Loucy (cell line): ENCODE measurements around the gene TMC2.

Source experiments
- H2AFZ ChIP-seq: fragments of 200-600 bp; sonication (generic); 2 replicates; pipeline ENCODE4 v1.6.0; 2016; ENCODE audit warnings: antibody characterized with exemption, mild to moderate bottlenecking, low read length, moderate library complexity
- H3F3A ChIP-seq: fragments of 200-600 bp; 2 replicates; pipeline ENCODE4 v1.6.0; 2016; ENCODE audit warnings: antibody characterized with exemption, low read depth, mild to moderate bottlenecking
- H3K27me3 ChIP-seq: fragments of 200-600 bp; sonication (generic); 2 replicates; pipeline ENCODE4 v1.6.1; 2014; ENCODE audit warnings: low read length, mild to moderate bottlenecking; ENCODE audit not compliant: insufficient read depth, poor library complexity, severe bottlenecking
- H3K36me3 ChIP-seq: fragments of 200-600 bp; sonication (generic); 2 replicates; pipeline ENCODE4 v1.6.1; 2016; ENCODE audit warnings: low read length; ENCODE audit not compliant: insufficient read depth
- H3K4me1 ChIP-seq: fragments of 200-600 bp; sonication (generic); 2 replicates; pipeline ENCODE4 v1.5.1; 2014; ENCODE audit warnings: low read length, mild to moderate bottlenecking; ENCODE audit not compliant: insufficient read depth, poor library complexity, severe bottlenecking
- H3K4me2 ChIP-seq: fragments of 200-600 bp; sonication (generic); 2 replicates; pipeline ENCODE4 v1.6.0; 2014; ENCODE audit warnings: antibody characterized with exemption, low read length, low read depth, mild to moderate bottlenecking; ENCODE audit not compliant: poor library complexity, severe bottlenecking
- H3K4me3 ChIP-seq: fragments of 200-600 bp; sonication (generic); 2 replicates; pipeline ENCODE4 v1.5.1; 2014; ENCODE audit warnings: low read length, mild to moderate bottlenecking, mixed read lengths; ENCODE audit not compliant: poor library complexity, severe bottlenecking
- H3K79me2 ChIP-seq: fragments of 200-600 bp; sonication (generic); 2 replicates; pipeline ENCODE4 v1.6.1; 2014; ENCODE audit warnings: low read length; ENCODE audit not compliant: insufficient read depth
- H3K9ac ChIP-seq: fragments of 200-600 bp; sonication (generic); 2 replicates; pipeline ENCODE4 v1.6.0; 2014; ENCODE audit warnings: mild to moderate bottlenecking, low read depth, low read length, moderate library complexity; ENCODE audit not compliant: poor library complexity, severe bottlenecking
- H3K9me2 ChIP-seq: fragments of 200-600 bp; sonication (generic); replicated peaks from 2 replicates; pipeline ENCODE4 v1.6.1; 2016; ENCODE audit warnings: low read depth, low read length, mixed read lengths
- H3K9me3 ChIP-seq: fragments of 200-600 bp; sonication (generic); 2 replicates; pipeline ENCODE4 v1.6.1; 2014; ENCODE audit warnings: mild to moderate bottlenecking, antibody characterized with exemption, low read length, low read depth; ENCODE audit not compliant: insufficient read depth
- H4K20me1 ChIP-seq: fragments of 200-600 bp; sonication (generic); 2 replicates; pipeline ENCODE4 v1.6.0; 2014; ENCODE audit warnings: antibody characterized with exemption, low read length, mild to moderate bottlenecking; ENCODE audit not compliant: insufficient read depth, poor library complexity, severe bottlenecking
- CTCF ChIP-seq: fragments of 200-600 bp; sonication (generic); conservative IDR thresholded peaks from 2 replicates; pipeline ENCODE4 v1.5.1; 2014; ENCODE audit warnings: mild to moderate bottlenecking, antibody characterized with exemption, low read length
- EZH2phosphoT487 ChIP-seq: fragments of 200-600 bp; IDR thresholded peaks from 2 replicates; pipeline ENCODE4 v1.6.1; 2018; ENCODE audit warnings: antibody characterized with exemption, mild to moderate bottlenecking, moderate library complexity, borderline replicate concordance

Gene TMC2

GRCh38 chr20:2616634-2617033, 80.3 kb downstream of the TMC2 start:
- no peak overlapping the region for H3K4me2 ChIP-seq
- H2AFZ ChIP-seq = no peak overlapping the region
- H3K36me3 ChIP-seq = no peaks in the 10 kb centered on the region
- H3K27me3 ChIP-seq = no peaks in the 10 kb centered on the region
- TF ChIP-seq EZH2phosphoT487 (no peak), CTCF (no peak)
- H3F3A ChIP-seq = no peaks in the 10 kb centered on the region
- no peaks in the 10 kb centered on the region for H3K79me2 ChIP-seq
- no peaks in the 10 kb centered on the region for H3K4me1 ChIP-seq
- no peaks in the 10 kb centered on the region for H4K20me1 ChIP-seq
- H3K9me2 ChIP-seq = no peaks in the 10 kb centered on the region
- H3K4me3 ChIP-seq = no peak overlapping the region
- no peak overlapping the region for H3K9ac ChIP-seq
- no peaks in the 10 kb centered on the region for H3K9me3 ChIP-seq

- Histone ChIP-seq H3K79me2 (no peaks in the 10 kb centered on the region), H3K4me1 (no peaks in the 10 kb centered on the region), H3K4me3 (no peak overlapping the region), H3F3A (no peaks in the 10 kb centered on the region), H3K27me3 (no peaks in the 10 kb centered on the region), H2AFZ (no peak overlapping the region), H4K20me1 (no peaks in the 10 kb centered on the region), H3K4me2 (no peak overlapping the region), H3K9me3 (no peaks in the 10 kb centered on the region), H3K36me3 (no peaks in the 10 kb centered on the region), H3K9me2 (no peaks in the 10 kb centered on the region), H3K9ac (no peak overlapping the region)
- TF ChIP-seq CTCF (no peak), EZH2phosphoT487 (no peak)
Observed at GRCh38 chr20:2617099-2617714, 80.8 kb downstream of the TMC2 start.

- no peaks in the 10 kb centered on the region for H3K4me1 ChIP-seq
- H3K4me3 ChIP-seq = no peak overlapping the region
- H3K36me3 ChIP-seq = no peaks in the 10 kb centered on the region
- no peaks in the 10 kb centered on the region for H3K9me2 ChIP-seq
- no peaks in the 10 kb centered on the region for H3F3A ChIP-seq
- no peak overlapping the region for H3K4me2 ChIP-seq
- H3K9ac ChIP-seq = no peak overlapping the region
- no peaks in the 10 kb centered on the region for H3K9me3 ChIP-seq
- no peaks in the 10 kb centered on the region for H3K27me3 ChIP-seq
- no peaks in the 10 kb centered on the region for H4K20me1 ChIP-seq
- TF ChIP-seq EZH2phosphoT487 = no peak
- no peak for TF ChIP-seq CTCF
- no peak overlapping the region for H2AFZ ChIP-seq
- H3K79me2 ChIP-seq = no peaks in the 10 kb centered on the region
Observed at GRCh38 chr20:2618815-2619214, 82.4 kb downstream of the TMC2 start.
